ENCODE measurements around the gene PIK3CB.

DNA sequence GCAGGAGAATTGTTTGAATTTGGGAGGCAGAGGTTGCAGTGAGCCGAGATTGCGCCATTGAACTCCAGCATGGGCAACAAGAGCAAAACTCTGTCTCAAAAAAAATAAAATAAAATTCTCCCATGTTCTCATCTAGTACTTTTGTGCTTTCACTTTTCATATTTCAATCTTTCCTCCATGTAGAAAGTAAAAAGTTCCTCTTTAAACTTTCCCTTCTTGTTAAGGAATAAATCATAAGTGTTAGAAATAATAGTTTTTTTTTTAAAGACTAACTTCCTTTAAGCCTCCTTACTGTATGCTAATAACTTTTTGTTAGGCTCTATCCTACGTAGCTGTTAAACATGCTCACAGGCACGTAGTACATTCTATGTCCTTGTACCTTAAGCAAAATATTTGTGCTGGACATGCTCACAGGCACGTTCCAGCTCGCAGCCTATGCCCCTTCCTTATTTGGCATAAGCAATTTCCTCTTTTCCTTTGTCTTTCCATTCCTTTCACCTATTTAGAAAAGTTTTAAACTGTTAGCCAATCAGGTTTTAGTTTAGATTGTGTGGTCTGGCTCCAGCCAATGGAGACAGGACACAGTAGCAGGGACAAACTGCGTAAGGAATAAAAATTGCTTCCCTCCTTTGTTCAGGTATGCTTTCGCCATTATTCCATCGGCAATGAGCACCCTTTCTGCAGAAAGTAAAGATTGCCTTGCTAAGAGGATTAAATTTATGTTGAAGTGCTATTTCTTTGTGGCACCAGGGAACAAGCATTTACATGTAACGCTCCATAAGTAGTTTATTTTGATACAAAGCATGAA is 38.9 kb upstream of the PIK3CB start:
- TF ChIP-seq, protein P1, sequence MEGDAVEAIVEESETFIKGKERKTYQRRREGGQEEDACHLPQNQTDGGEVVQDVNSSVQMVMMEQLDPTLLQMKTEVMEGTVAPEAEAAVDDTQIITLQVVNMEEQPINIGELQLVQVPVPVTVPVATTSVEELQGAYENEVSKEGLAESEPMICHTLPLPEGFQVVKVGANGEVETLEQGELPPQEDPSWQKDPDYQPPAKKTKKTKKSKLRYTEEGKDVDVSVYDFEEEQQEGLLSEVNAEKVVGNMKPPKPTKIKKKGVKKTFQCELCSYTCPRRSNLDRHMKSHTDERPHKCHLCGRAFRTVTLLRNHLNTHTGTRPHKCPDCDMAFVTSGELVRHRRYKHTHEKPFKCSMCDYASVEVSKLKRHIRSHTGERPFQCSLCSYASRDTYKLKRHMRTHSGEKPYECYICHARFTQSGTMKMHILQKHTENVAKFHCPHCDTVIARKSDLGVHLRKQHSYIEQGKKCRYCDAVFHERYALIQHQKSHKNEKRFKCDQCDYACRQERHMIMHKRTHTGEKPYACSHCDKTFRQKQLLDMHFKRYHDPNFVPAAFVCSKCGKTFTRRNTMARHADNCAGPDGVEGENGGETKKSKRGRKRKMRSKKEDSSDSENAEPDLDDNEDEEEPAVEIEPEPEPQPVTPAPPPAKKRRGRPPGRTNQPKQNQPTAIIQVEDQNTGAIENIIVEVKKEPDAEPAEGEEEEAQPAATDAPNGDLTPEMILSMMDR (conservative IDR thresholded peaks at IDR 0.05; ENCODE audit: low read depth, low read length), result no peak
- no peak for TF ChIP-seq EZH2 (IDR thresholded peaks at IDR 0.05; ENCODE audit: borderline replicate concordance, low read depth, low read length, poor library complexity, severe bottlenecking)

Data from A673 (cell line).